HG02642 (cell line): Measurements from ENCODE around the gene TEX29.

ENCODE experiments used
- ATAC-seq: cut with Tn5 transposase; IDR thresholded peaks from one replicate; pipeline ENCODE4 v1.9.1; 2021; ENCODE audit warnings: mild to moderate bottlenecking; ENCODE audit not compliant: unreplicated experiment, poor library complexity

TEX29 gene

GRCh38 chr13:111318386-111318785, 2.1 kb upstream of the TEX29 start:
- no peak for ATAC-seq

- ATAC-seq = no peak
Observed at GRCh38 chr13:111319521-111319920, 921 bp upstream of the TEX29 start.

- no peak for ATAC-seq
Observed at GRCh38 chr13:111322001-111322915, 1.8 kb downstream of the TEX29 start.

GRCh38 chr13:111322916-111323331, 2.5 kb downstream of the TEX29 start:
- ATAC-seq = no peak

GRCh38 chr13:111323549-111323948, 3.1 kb downstream of the TEX29 start:
- no peak for ATAC-seq

- no peak for ATAC-seq
Observed at GRCh38 chr13:111323950-111324651, 3.7 kb downstream of the TEX29 start.

GRCh38 chr13:111324736-111325135, 4.3 kb downstream of the TEX29 start:
- no peak for ATAC-seq

GRCh38 chr13:111325146-111325890, 4.9 kb downstream of the TEX29 start:
- no peak for ATAC-seq

- ATAC-seq = no peak
Observed at GRCh38 chr13:111325941-111326620, 5.6 kb downstream of the TEX29 start.

GRCh38 chr13:111326621-111326965, 6.2 kb downstream of the TEX29 start:
- ATAC-seq = no peak

GRCh38 chr13:111326981-111327642, 6.7 kb downstream of the TEX29 start:
- ATAC-seq = no peak

- no peak for ATAC-seq
Observed at GRCh38 chr13:111327730-111328573, 7.5 kb downstream of the TEX29 start.

- ATAC-seq = no peak
Observed at GRCh38 chr13:111328574-111329410, 8.3 kb downstream of the TEX29 start.

GRCh38 chr13:111329641-111330040, 9.2 kb downstream of the TEX29 start:
- no peak for ATAC-seq

- ATAC-seq = no peak
Observed at GRCh38 chr13:111330066-111330610, 9.7 kb downstream of the TEX29 start.

GRCh38 chr13:111335298-111335697, 14.9 kb downstream of the TEX29 start:
- no peak for ATAC-seq

- no peak for ATAC-seq
Observed at GRCh38 chr13:111336666-111337065, 16.2 kb downstream of the TEX29 start.

GRCh38 chr13:111337206-111337605, 16.8 kb downstream of the TEX29 start:
- ATAC-seq = no peak
